Ovary (tissue), 9 donors: Measurements from ENCODE around the gene SUV39H1. TPM values are rescaled to one million over a fixed set of nuclear protein-coding genes. Genes with fewer than 3 reads are reported as not detected.

Experiments
- DNase-seq, 5 donors: peaks; one replicate each; pipeline ENCODE4 v3.0.0-alpha.2; 2019 to 2020
- H3K27ac ChIP-seq, 2 donors: fragments of 200-600 bp; one replicate each; pipeline versions ENCODE4 v1.5.1 to v1.8.0; 2019 to 2022
- H3K27me3 ChIP-seq: fragments of 200-600 bp; one replicate; pipeline ENCODE4 v1.8.0; 2022
- H3K36me3 ChIP-seq: fragments of 200-600 bp; sonication (generic); one replicate; pipeline ENCODE4 v1.5.1; 2019
- H3K4me1 ChIP-seq: one replicate; pipeline ENCODE4 v1.8.1; 2013; ENCODE audit warnings: mild to moderate bottlenecking, moderate library complexity; ENCODE audit not compliant: insufficient read depth
- H3K4me3 ChIP-seq: fragments of 200-600 bp; sonication (generic); one replicate; pipeline ENCODE4 v1.5.1; 2017
- H3K9me3 ChIP-seq, 2 donors: fragments of 200-600 bp in 1 of 2; sonication (generic) in 1 of 2; one replicate each; pipeline versions ENCODE4 v1.5.1 to v1.8.1; 2013 to 2019; ENCODE audit warnings: mild to moderate bottlenecking in 1 of 2, moderate library complexity in 1 of 2
- EP300 ChIP-seq: sonication (generic); formaldehyde crosslinking; IDR thresholded peaks from one replicate; pipeline ENCODE4 v1.6.1; 2017; ENCODE audit warnings: antibody characterized with exemption
- POLR2A ChIP-seq: fragments of 450-650 bp; IDR thresholded peaks from one replicate; pipeline ENCODE4 v1.6.1; 2017; ENCODE audit warnings: antibody characterized with exemption, mild to moderate bottlenecking, moderate library complexity
- WGBS, 3 donors: extraction: QIAGEN DNeasy Blood & Tissue Kit in 1 of 3; methylation state at CpG; one replicate each; pipeline versions ENCODE4 v1.1.5 to v1.1.7; 2013 to 2017; 5-methylcytosine and 5-hydroxymethylcytosine counted together
- intact Hi-C, 4 donors: fragments of 100-400 bp; cut with DNase I; formaldehyde crosslinking; loops; one replicate each; pipeline versions ENCODE4 v1.11.0 to v1.15.1; 2022 to 2023
- polyA plus RNA-seq, 2 donors: library from polyadenylated mRNA; stranded (reverse); fragments of 200-250 nt in 1 of 2; fragments of 350-450 nt in 1 of 2; fragmentation: Illumina TruSeq in 1 of 2; extraction: RNeasy Lipid Tissue Mini Kit (QIAGEN cat#74804) in 1 of 2; gene quantifications; one replicate each; pipeline ENCODE4 v1.2.3, GENCODE V29; 2013 to 2014
- total RNA-seq, 7 donors: library from RNA; depleted of rRNA in 2 of 7; stranded (reverse); fragments of >200 nt in 2 of 7; fragmentation: NEBNext Ultra II Directional in 3 of 7; extraction: Animal tissue kit (Norgen Biotek cat#: 25700) in 3 of 7; gene quantifications; one replicate each; pipeline versions ENCODE4 v1.1.0 to v1.2.4, GENCODE V29; 2016 to 2023
- TF ChIP-seq, protein P1 (sequence below), 3 donors: fragments of 450-650 bp in 2 of 3; fragments of 200-600 bp in 1 of 3; IDR thresholded peaks; one replicate each; pipeline versions ENCODE4 v1.5.1 to v1.8.0; 2016 to 2022; ENCODE audit warnings: antibody characterized with exemption in 3 of 3, mild to moderate bottlenecking in 1 of 3
- donor health status: DM: no; HTN: no; CAD: no; lungs with moderate emphysema.
- donor health status: DM: no; HTN: no; CAD: no.
- donor health status: Bipolar disorder and iron deficiency.
- donor health status: DM: yes; HTN: yes; CAD: no.
- donor health status: DM: no; HTN: no; CAD: no.
- donor health status: DM: yes; HTN: yes; CAD: no.

SUV39H1 gene
- total and polyA plus RNA-seq, 9 donors = 3.2 to 7.7 (median 5.2) TPM

GRCh38 chrX:48747415-48748016 is 51.0 kb downstream of the SUV39H1 start:
- no peaks in the 10 kb centered on the region for H3K9me3 ChIP-seq
- H3K36me3 ChIP-seq = no peaks in the 10 kb centered on the region
- H3K27ac ChIP-seq = no peak overlapping the region
- TF ChIP-seq POLR2A = no peak
- TF ChIP-seq, protein P1, sequence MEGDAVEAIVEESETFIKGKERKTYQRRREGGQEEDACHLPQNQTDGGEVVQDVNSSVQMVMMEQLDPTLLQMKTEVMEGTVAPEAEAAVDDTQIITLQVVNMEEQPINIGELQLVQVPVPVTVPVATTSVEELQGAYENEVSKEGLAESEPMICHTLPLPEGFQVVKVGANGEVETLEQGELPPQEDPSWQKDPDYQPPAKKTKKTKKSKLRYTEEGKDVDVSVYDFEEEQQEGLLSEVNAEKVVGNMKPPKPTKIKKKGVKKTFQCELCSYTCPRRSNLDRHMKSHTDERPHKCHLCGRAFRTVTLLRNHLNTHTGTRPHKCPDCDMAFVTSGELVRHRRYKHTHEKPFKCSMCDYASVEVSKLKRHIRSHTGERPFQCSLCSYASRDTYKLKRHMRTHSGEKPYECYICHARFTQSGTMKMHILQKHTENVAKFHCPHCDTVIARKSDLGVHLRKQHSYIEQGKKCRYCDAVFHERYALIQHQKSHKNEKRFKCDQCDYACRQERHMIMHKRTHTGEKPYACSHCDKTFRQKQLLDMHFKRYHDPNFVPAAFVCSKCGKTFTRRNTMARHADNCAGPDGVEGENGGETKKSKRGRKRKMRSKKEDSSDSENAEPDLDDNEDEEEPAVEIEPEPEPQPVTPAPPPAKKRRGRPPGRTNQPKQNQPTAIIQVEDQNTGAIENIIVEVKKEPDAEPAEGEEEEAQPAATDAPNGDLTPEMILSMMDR (IDR thresholded peaks at IDR 0.05) = no peak
- TF ChIP-seq EP300 = no peak
- intact Hi-C loops = no loop called here
- no peaks in the 10 kb centered on the region for H3K27me3 ChIP-seq
- WGBS, 3 donors = 53 to 59% (median 59%) methylated on average over 8 of the region's 8 CpGs
- no peak for DNase-seq
- H3K4me3 ChIP-seq = no peak overlapping the region
- H3K4me1 ChIP-seq = no peaks in the 10 kb centered on the region

GRCh38 chrX:48749182-48749581 is 52.6 kb downstream of the SUV39H1 start:
- Histone ChIP-seq H3K27ac (no peak overlapping the region), H3K9me3 (no peaks in the 10 kb centered on the region), H3K27me3 (no peaks in the 10 kb centered on the region), H3K4me3 (no peak overlapping the region), H3K36me3 (no peaks in the 10 kb centered on the region), H3K4me1 (no peaks in the 10 kb centered on the region)
- no peak for DNase-seq
- no peak for TF ChIP-seq EP300
- TF ChIP-seq POLR2A = no peak
- TF ChIP-seq, protein P1 (IDR thresholded peaks at IDR 0.05) = no peak
- intact Hi-C loops = no loop called here
- WGBS, 3 donors = 74 to 79% (median 77%) methylated on average over 5 of the region's 5 CpGs

DNA sequence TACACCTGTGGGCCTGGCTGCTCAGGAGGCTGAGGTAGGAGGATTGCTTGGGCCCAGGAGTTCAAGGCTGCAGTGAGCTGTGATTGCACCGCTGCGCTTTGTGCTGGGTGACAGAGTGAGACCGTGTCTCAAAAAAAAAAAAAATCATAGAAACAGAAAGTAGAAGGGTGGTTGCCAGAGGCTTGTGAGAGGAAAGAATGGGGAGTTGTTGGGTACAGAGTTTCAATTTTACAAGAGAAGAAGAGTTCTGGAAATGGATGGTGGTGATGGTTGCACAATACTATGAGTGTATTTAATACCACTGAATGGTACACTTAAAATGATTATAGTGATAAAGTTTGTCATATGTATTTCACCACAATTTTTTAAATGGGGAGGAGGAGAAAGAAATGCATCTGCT is 54.8 kb downstream of the SUV39H1 start:
- H3K4me1 ChIP-seq = no peaks in the 10 kb centered on the region
- intact Hi-C loops = no loop called here
- no peaks in the 10 kb centered on the region for H3K36me3 ChIP-seq
- H3K27ac ChIP-seq = no peak overlapping the region
- DNase-seq = no peak
- H3K9me3 ChIP-seq = no peaks in the 10 kb centered on the region
- WGBS, 3 donors = 80 to 89% (median 80%) methylated on average over 3 of the region's 3 CpGs
- TF ChIP-seq EP300 = no peak
- no peak for TF ChIP-seq POLR2A
- TF ChIP-seq, protein P1 (IDR thresholded peaks at IDR 0.05) = no peak
- no peaks in the 10 kb centered on the region for H3K27me3 ChIP-seq
- H3K4me3 ChIP-seq = no peak overlapping the region

DNA sequence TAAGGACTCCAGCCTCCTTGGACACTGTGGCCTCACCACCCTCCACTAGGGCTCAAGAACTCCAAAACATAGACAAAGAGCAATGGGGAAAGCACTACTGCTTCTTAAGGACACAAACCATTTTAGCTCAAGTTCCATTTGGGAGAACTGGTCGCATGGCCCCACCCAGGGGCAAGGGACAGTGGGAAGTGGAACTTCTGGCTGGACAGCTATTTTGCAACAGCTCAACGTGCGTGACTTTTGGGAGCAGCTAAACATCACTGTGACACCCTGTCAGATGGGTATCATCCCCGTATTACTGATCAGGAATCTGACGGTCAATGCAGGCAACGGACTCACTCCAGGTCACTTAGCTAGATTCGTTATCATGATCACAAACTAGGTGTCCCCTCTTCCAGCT is 56.0 kb downstream of the SUV39H1 start:
- H3K36me3 ChIP-seq = no peaks in the 10 kb centered on the region
- WGBS, 3 donors = 69 to 84% (median 76%) methylated on average over 7 of the region's 7 CpGs
- no peak overlapping the region for H3K4me3 ChIP-seq

More for the DNA sequence above, 56.0 kb downstream of the SUV39H1 start:
- no peak for DNase-seq
- Histone ChIP-seq H3K9me3 (no peaks in the 10 kb centered on the region), H3K27me3 (no peaks in the 10 kb centered on the region), H3K4me1 (no peaks in the 10 kb centered on the region), H3K27ac (no peak overlapping the region)
- intact Hi-C loops = no loop called here
- TF ChIP-seq, protein P1 (IDR thresholded peaks at IDR 0.05) = no peak
- TF ChIP-seq POLR2A = no peak
- TF ChIP-seq EP300 = no peak
